GOT3 (cell line): ENCODE measurements around the gene ANO5.

Experiments used
- DNase-seq: peaks from one replicate; lab custom pipeline; 2025; ENCODE audit warnings: mixed read lengths; lab: John Stamatoyannopoulos, UW

ANO5 gene, protein sequence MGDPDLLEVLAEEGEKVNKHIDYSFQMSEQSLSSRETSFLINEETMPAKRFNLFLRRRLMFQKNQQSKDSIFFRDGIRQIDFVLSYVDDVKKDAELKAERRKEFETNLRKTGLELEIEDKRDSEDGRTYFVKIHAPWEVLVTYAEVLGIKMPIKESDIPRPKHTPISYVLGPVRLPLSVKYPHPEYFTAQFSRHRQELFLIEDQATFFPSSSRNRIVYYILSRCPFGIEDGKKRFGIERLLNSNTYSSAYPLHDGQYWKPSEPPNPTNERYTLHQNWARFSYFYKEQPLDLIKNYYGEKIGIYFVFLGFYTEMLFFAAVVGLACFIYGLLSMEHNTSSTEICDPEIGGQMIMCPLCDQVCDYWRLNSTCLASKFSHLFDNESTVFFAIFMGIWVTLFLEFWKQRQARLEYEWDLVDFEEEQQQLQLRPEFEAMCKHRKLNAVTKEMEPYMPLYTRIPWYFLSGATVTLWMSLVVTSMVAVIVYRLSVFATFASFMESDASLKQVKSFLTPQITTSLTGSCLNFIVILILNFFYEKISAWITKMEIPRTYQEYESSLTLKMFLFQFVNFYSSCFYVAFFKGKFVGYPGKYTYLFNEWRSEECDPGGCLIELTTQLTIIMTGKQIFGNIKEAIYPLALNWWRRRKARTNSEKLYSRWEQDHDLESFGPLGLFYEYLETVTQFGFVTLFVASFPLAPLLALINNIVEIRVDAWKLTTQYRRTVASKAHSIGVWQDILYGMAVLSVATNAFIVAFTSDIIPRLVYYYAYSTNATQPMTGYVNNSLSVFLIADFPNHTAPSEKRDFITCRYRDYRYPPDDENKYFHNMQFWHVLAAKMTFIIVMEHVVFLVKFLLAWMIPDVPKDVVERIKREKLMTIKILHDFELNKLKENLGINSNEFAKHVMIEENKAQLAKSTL

DNA sequence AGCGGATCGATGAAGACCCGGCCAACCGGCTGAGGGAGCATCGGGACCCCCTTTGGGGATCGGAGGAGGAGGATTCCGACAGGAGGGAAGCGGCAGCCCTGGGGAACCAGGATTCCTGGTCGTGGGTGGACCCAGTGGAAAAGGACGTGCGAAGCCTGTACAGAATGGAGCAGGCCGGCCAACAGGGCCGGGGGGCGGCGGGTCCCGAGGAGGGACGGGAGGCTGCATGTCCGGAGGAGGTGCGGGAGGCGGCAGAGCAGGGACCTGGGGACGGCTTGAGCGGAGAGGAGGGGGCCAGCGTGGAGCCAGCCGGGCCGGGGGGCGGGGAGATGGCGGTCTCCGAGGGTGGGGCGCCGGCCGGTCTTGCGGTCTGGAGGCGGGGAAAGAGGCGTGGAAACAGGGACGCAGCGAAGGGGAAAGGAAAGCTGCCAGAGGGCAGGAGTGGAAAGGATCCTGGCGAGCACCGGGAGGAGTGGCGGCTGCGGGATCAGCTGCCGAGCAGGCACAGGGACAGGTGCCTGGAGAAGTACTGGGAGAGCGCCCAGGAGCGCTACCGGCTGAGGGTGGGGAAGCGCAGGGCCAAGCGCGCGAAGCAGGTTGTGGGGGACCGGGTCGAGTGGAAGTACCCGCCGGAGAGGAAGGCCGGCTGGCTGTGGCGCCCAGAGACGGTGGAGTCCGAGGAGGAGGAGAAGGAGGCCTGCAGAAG is at the start of gene ANO5:
ANO5 (plus strand) TSS at position 444 of the 706 bp plus-strand sequence. CDS start 408 bp downstream, outside the sequence.
- DNase-seq = no peak

DNA sequence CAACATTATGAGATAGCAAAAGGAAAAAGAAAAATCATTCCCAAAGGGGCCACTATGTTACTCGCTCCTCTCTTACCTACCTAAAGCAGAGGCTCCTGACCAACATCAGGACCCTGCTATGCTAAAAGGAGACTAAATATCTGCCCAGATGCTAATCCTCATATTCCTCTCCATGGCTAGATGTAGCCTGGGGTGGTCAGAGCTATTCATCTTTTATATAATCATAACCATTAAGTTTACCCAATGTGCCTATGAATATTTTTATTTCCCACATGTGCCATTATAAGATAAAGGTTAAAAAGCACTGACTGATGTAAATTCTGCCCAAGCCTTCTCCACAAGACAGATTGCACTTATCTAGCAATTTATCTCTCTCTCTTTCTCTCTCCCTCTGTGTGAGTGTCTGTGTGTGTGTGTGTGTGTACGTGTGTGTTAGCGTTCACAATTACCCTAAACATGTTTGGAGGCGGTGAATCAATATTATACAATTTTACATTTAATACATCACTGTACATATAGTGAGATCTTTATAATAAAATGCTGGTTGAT is 41.2 kb upstream of the ANO5 start:
- DNase-seq = no peak

DNA sequence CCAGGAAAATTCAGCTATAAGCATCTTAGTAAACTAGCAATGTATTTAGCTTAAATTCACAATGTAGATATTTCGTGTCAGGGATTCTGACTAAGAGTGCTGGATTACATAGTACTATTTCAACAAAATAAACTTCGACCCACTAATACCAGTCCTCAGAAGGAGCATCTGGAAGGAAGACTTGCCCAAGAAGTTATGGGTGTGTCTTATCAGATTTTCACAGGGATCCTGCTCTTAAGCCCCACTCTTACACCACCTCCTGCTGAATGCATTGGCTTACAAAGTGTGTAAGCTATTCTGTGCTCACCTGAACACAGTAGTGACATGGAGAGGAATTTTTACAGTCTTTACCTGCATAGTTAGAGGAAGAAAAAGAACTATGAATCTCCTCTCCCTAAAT is 35.4 kb upstream of the ANO5 start:
- no peak for DNase-seq

DNA sequence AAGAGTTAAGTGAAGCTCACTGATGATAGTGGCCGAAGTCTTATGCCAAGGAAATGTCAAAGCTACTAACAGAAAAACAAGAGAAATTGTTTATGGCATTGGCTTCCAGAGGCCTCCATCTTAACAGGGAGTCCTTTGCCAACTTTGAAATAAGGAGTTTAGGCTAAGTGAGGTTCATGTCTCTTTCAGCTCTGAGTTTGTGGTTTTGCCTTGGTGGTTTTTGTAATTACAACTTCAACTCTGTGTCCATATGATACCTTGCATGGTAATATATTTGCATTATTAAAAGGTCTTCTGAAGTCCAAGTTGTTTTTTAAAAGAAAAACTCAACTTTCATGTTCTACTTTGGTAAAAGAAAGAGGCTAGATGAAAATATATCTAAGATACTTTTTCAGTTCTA is 31.4 kb upstream of the ANO5 start:
- DNase-seq = no peak

DNA sequence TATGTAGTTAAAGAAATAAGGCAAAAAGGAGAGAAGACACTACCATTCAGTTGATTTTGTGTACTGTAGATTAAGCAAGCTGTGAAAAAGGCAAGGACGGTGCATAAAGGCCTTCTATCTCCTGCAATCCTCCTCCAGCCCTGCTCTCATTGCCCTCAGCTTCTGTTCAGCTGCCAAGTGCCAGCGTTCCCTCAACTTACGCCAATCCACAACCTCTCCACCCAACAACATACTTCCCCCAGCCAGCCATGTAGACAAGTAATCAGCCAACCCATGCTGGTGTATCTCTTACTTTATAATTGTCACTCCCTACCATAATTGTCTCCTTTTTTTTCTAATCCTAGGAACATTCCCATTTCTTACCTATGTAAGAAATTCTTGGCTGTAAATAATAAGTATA is 30.1 kb upstream of the ANO5 start:
- no peak for DNase-seq

DNA sequence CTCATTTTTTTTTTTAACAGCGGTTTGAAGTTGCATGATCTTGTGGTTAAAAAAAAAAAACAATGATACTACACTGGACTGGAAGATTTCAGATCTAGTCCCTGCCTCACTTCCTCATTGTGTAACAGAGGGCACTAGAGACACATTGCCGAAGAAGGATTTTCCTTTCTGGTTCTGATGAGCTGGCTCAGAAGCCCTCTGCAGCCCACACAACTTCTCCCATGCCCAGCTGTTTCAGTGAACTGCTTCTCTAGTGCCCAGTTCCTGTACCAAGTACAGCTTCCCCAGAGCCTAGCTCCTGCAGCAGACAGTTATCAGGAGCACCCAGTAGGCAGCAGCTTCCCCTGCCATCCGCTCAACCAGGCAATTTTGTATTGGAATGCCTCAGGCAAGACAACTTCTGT is 29.5 kb upstream of the ANO5 start:
- DNase-seq = no peak

DNA sequence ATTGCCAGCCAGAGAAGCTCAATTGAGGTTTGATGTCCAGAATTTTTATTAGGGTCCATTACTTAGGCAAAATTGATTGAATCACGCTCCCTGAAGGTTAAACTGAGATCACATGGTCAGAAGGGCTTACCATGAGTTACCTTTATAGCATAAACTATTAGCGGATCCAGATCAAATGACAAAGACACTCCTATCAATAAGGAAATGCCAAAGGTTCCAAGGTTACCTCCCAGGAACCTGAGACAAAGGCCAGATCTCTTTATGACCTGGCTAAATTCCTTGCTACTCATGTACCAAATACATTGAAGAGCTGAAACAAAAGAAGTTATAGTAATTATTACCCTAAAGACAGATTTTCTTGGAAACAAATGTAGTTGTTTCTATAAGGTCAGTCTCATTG is 27.8 kb upstream of the ANO5 start:
- DNase-seq = no peak

DNA sequence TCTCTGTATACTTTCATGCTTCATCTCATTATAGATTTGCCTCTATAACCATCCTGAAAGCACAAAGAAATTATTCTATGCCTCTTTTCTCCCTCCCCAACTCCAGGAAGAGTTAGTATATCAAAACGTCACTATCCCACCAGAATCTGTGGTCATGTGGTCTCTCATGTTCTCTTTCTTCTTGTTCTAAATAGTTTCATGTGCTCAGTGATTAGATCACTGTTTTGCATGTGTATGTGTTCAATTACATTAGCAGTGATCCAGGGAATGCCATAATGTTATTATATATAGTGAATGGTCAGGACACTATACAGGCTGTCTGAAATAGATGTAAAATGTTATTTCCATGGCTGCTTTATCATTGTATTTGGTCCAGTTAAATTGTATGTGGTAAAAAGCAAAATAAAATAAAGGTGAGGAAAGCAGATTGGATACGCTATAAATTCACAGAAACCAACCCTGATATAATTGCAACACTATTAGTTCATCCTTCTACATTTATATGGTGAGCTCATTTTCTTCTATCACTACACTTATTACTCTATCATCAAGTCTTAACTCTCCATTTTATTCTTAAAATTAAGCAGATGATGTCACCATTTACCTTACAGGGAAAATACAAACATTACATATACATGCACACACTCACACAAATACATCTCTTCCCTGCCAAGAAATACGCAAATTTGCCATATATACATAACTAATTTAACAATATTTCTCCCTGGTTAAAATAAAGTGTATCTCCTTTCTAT is 26.9 kb upstream of the ANO5 start:
- no peak for DNase-seq

DNA sequence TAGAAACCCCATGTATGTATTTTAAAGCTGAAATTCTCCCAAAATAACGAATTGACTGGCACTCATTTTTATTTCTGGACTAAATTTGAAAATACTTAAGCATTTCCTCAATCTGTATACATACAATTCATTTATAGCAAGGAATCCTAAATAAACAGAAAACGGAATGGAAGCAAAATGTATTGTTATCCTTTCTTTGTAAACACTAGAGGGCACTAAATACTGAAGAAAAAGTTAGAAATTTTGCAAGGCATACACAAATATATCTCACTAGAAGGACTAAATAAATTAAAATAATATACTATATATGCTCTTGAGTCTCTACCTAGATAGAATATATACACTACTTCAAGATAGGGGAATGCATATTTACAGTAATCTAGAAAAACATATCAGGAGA is 23.1 kb upstream of the ANO5 start:
- no peak for DNase-seq

DNA sequence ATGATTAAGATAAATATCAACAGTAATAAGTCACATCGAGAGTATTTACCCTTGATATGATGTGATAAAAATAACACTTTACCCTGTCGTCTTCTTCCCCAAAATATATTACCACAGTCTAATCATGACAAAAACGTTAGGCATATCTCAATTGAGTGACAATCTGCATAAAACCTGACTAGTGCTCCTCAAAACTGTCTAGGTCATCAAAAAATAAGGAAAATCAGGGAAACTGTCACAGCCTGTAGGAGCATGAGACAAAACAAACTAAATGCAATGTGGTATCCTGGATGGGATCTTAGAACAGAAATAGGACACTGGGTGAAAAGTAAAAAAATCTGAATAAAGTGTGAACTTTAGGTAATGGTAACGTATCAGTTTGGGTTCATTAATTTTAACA is 19.4 kb upstream of the ANO5 start:
- DNase-seq = no peak

DNA sequence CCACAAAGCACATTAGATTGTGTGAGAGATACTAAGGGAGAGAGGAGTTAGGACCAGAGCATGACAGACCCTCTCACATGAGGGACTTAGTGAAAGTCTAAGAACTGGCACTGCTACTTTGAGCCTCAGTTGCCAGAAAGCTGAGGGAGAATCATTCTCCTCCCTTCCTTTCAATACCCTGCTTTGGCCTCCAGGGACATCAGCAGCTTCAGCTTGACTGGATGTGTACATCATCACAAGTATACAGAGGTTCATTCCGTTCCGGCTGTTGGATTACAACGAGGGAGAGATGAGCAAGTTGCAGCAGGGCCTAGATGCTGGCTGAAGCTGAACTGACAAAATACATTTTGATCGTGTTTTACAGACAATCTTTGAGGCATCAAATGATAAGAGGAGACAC is 15.7 kb upstream of the ANO5 start:
- DNase-seq = no peak

DNA sequence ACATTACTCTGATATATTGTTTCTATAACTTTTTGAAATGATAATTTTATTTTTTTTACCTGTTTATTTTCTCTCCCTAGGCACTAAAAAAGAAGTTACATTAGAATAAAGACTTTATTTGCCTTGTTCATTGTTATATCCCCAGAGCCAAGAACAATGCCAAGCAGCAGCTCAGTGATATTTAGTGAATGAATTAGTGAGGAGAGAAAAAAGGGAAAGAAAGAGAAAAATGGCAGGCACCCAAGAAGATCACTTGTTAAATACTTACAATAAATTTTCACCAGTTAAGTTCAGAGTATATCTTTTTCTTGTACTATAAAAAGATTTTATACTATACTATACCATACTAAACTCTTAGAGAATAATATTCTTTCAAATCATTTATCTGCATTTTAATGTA is 13.3 kb upstream of the ANO5 start:
- no peak for DNase-seq

DNA sequence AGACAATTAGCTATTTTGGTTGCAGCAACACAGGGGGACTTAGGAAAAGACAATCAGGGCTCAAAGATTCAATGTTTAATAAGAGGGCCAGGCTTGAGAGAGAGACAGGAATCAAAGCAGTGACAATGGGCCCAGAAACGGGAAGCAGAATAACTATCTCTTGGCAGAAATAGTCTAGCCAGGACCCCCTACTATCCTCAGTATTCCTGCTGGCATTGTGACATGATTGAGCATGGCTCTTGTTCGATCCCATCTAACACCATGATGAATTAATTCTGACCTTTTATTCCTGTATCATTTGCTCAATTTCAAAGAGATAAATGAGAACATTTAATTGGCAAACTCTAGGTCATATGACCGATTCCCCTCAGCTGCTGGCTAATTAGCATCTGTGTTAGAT is 12.8 kb upstream of the ANO5 start:
- DNase-seq = no peak

DNA sequence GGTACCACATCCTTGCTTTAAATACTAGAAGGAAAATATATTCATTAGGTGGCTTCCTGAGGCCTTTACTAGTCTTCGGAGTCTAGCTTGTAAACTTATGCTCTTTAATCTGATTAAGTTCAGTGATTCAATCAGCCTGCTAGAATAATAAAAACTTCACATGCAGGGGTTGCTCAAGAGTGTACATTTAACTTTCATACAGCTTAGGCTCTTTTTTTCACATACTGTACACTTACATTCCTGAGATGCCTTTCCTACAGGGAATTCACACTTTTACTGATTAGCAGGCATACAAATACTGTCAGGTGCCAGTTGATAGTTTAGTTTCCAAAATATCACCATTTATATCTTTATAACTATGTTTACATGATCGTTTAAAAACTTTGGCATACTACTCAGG is 3.2 kb upstream of the ANO5 start:
- DNase-seq = no peak

DNA sequence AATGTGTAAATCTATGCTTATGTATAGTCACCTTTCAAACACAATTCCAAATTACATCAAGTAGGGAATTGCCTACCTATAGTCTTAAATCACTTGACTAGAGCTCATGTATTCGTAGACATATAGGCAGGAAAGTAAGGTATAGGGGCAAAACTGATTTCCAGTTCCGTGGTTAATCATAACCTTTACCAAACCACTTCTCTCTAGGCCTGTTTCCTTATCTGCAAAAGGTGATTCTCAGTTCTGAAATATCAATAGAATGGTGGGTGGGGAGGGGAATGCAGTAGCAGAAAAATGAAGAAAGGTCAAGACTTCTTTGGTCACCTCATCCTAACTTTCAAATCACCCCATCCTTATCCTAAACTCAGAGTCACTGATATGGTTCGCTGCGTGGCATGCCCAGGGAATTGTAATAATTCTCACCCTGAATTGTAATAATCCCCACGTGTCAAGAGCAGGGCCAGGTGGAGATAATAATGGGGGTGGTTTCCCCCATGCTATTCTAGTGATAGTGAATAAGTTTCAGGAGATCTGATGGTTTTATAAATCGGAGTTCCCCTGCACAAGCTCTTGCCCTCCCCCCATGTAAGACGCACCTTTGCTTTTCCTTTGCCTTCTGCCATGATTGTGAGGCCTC is 1.9 kb upstream of the ANO5 start:
- DNase-seq = no peak

DNA sequence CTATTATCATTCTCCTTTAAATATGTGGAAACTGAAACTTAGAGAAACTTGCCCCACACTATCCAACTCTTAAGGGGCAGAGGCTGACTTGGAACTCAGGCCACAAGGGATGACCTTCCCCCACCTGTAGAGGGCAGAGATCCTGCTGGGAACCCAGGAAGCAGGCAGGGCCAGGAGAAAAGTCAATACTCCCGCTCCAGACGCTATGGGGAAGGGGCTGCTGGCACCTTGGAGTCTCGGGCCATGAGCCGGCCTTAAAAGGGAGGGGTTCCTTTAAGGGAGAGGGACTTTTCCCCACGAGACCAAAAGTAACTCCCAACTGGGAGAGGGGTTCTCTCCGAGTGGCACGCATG is 620 bp upstream of the ANO5 start:
- no peak for DNase-seq

DNA sequence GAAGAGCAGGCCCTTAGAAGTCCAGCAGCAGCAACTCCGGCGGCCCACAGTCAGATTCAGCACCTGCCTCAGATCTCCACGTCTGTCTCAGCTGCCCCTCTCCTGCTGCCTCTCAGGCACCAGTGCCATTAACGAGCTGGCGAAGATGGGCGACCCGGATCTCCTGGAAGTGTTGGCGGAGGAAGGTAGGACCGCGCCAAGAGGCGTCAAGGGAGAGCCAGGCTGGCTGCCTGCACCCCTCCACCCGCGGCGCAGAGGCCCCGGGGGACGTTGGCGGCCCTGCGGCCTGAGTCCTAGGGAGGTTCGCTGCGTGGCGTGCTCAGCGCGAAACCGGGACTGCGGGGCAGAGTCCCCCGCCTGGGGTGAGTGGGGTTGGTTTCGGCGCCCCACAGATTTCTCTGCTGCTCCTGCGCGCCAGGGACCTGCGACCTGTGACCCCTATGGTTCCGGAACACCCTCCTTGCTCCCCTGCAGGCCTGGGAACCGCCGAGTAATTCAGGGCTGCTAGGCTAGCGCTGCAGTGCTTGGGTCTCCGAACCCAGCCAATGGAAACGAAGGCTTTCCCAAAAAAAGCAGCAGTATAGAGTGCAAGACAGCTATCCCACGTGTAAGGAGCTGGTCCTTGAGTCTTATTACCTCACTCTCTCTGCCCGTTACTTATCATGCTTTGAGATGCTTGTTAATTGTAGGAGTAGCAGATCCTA is 615 bp downstream of the ANO5 start:
- no peak for DNase-seq

DNA sequence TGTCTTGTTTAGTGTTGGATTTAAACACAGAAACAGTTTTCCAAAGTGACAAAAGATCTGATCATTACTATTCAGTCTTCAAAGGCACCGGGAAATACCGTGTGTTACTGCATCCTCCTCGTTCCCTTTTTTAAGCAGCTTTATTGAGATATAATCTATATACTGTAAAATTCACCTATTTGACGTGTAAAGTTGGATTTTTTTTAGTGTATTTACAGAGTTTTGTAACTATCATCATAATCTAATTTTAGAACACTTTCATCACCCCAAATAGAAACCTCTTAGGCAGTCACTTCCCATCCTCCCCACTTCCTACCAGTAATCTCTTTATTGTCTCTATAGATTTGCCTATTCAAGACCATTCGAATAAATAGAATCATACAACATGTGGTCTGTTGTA is 1.4 kb downstream of the ANO5 start:
- DNase-seq = no peak

DNA sequence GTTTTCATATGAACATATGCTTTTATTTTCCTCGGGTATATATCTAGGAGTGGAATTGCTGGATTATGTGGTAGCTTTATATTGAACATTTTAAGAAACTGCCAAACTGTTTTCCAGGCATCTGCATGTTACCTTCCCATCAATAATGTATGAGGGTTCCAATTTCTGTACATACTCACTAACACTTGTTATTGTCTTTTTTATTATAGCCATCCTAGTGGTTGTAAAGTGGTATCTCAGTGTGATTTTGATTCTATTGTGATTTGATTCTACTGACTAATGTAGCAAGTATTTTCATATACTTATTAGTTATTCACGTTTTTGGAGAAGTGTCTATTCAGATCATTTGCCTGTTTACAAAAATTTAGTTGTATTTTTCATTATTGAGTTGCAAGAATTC is 2.0 kb downstream of the ANO5 start:
- DNase-seq = no peak
